Measurements from ENCODE around the gene GPAM.
"Not testable (repeated sequence)": the region's sequence is repeated elsewhere in the genome, so short reads cannot be mapped to it uniquely, and the experiment has no call there.

DNA sequence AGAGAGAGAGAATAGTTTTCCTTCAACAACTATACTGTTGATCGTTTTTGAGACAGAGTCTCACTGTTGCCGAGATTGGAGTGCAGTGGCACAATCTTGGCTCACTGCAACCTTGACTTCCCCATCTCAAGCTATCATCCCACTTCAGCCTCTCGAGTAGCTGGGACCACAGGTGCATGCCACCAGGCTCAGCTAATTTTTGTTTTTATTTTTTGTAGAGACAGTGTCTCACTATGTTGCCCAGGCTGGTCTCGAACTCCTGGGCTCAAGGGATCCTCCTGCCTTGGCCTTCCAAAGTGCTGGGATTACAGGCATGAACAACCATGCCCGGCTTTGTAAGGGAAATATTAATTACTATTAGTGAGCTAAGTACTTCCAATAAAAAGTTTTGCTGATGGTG is 16.7 kb upstream of the GPAM start:
- TF ChIP-seq, protein P1, sequence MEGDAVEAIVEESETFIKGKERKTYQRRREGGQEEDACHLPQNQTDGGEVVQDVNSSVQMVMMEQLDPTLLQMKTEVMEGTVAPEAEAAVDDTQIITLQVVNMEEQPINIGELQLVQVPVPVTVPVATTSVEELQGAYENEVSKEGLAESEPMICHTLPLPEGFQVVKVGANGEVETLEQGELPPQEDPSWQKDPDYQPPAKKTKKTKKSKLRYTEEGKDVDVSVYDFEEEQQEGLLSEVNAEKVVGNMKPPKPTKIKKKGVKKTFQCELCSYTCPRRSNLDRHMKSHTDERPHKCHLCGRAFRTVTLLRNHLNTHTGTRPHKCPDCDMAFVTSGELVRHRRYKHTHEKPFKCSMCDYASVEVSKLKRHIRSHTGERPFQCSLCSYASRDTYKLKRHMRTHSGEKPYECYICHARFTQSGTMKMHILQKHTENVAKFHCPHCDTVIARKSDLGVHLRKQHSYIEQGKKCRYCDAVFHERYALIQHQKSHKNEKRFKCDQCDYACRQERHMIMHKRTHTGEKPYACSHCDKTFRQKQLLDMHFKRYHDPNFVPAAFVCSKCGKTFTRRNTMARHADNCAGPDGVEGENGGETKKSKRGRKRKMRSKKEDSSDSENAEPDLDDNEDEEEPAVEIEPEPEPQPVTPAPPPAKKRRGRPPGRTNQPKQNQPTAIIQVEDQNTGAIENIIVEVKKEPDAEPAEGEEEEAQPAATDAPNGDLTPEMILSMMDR (IDR thresholded peaks at IDR 0.05), result not testable (repeated sequence)
- not testable (repeated sequence) for TF ChIP-seq EZH2 (IDR thresholded peaks at IDR 0.05; ENCODE audit: borderline replicate concordance, insufficient read depth, low read depth, low read length, poor library complexity, severe bottlenecking)
